ENCODE data around the gene FALEC. TPM values are rescaled to one million over a fixed set of nuclear protein-coding genes. Genes with fewer than 3 reads are reported as not detected.

FALEC gene
- total and polyA plus RNA-seq, 2 of the 8 experiments (the other 6 are each of a cell fraction or from before 2014, with no cell fraction given), result not detected

- TF ChIP-seq, protein P1, sequence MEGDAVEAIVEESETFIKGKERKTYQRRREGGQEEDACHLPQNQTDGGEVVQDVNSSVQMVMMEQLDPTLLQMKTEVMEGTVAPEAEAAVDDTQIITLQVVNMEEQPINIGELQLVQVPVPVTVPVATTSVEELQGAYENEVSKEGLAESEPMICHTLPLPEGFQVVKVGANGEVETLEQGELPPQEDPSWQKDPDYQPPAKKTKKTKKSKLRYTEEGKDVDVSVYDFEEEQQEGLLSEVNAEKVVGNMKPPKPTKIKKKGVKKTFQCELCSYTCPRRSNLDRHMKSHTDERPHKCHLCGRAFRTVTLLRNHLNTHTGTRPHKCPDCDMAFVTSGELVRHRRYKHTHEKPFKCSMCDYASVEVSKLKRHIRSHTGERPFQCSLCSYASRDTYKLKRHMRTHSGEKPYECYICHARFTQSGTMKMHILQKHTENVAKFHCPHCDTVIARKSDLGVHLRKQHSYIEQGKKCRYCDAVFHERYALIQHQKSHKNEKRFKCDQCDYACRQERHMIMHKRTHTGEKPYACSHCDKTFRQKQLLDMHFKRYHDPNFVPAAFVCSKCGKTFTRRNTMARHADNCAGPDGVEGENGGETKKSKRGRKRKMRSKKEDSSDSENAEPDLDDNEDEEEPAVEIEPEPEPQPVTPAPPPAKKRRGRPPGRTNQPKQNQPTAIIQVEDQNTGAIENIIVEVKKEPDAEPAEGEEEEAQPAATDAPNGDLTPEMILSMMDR (IDR thresholded peaks at IDR 0.05; ENCODE audit: control extremely low read depth in 1 of 3, insufficient read depth in 1 of 3, low read depth in 1 of 3, low read length in 3 of 3), result no peak
- no peak for TF ChIP-seq BACH1 (IDR thresholded peaks at IDR 0.05; ENCODE audit: low read length)
These were observed 42.8 kb downstream of the FALEC start (continued) for GRCh38 chr1:150558303-150558704.
